Right forelimb (tissue), 1 donor: ENCODE results near the gene ST6GAL1.

Experiments
- DNase-seq: peaks from one replicate; pipeline ENCODE4 v3.0.0-alpha.2; 2018

ST6GAL1 gene

GRCh38 chr3:186917512-186918312, 12.6 kb upstream of the ST6GAL1 start:
- DNase-seq = no peak

- no peak for DNase-seq
Observed at GRCh38 chr3:186920301-186920700, 10.0 kb upstream of the ST6GAL1 start.

- DNase-seq = no peak
Observed at GRCh38 chr3:186920796-186921195, 9.5 kb upstream of the ST6GAL1 start.

DNA sequence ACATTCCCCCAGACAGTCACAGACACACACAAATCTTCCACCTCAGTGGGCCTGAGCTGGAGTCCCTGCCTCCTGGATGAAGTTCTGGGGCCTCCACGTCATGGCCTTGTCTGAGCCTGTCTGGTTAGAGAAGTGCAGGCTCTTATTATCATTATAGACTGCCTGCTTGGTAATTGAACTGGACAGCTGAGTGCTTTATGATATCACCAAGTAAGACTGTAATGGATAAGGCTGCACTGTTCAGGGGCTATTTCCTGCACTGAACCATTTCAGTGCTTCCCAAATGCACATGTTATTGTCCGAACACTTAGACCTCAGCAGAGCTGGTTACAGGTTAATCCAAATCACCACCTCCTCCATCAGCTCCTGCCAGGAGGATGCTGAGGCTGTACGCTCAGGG, 8.7 kb upstream of the ST6GAL1 start:
- DNase-seq = no peak

GRCh38 chr3:186922224-186922623, 8.1 kb upstream of the ST6GAL1 start:
- DNase-seq = no peak

- DNase-seq = no peak
Observed at GRCh38 chr3:186922790-186923189, 7.5 kb upstream of the ST6GAL1 start.

- DNase-seq = no peak
Observed at GRCh38 chr3:186923241-186923640, 7.1 kb upstream of the ST6GAL1 start.

DNA sequence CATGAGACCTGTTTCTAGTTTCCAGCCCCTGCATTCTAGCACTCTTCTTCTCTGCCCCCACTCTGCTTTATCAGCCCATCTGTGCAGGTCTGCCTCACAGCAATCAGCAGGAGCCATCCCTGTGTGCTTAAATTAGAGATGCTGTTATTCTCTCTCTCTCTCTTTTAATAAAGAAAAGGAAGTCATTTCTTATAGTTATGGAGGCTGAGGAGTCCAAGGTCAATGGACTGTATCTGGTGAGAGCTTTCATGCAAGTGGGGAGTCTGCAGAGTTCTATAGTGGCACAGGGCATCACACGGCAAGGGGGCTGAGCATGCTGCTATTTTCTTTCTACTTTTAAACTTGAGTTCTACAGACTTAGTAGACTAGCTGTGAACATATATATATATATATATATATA, 4.5 kb upstream of the ST6GAL1 start:
- no peak for DNase-seq

DNA sequence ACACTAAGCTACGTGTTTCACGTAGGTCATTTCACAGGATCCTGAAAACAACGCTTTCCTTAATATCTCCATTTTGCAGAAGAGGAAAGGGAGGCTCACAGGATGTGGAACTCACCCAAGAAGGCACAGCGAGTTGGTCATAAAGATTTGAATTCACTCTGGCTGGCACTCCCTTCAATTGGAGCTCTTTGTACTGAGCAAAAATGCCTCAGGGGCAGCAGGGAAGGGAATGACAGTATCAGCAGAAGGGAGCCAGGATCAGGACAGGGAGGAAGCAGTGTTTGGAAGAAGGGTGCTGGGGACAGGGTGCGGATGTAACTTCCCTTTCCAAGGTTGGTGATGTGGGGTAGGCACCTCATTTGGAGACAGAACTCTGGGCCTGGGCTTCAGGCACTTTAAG, 1.1 kb upstream of the ST6GAL1 start:
- DNase-seq = no peak

- DNase-seq = no peak
Observed at GRCh38 chr3:186929685-186930084, 641 bp upstream of the ST6GAL1 start.

DNA sequence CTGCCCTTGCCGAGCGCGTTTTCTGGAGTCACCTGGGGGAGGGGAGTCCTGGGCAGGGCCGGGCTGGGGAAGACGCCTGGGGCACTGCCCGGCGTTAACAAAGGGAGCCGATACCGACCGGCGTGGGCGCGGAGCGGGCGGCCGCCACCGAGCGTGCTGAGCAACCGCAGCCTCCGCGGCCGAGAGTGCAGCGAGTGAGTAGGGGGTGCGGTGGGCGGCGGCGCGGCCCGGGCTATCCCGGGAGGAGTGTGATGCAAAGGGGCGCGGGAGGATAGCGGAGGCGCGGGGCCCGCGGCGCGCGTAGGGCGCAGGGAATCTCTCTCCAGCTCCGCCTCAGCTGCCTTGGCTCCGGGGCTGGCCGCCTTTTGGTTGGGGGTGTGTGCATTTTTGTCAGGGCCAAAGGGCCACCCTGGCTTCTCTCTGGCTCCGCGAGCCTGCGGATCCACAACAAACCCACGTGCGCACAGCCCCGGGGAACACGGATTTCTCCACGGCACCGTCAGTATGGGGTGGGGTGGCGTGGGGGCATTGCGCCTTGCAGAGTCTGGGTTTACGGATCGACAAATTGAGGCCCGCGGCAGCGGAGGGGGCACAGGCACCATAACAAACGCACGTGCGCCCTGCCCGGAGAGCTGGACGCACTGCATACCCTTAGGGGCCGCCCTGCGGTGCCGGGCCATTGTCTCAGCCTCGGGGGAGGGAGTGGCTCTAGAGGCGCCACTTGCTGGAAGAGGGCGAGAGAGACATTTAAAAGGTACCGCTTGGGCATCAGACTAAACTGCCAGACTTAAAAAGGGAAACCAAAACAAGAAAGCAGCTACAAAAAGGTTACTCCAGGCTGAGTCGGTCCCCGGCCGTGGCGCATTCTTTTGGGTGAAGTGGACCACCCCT, 560 bp downstream of the ST6GAL1 start:
- peak; percentile 61 for DNase-seq

- DNase-seq = no peak
Observed at GRCh38 chr3:186931532-186932280, 1.4 kb downstream of the ST6GAL1 start.

GRCh38 chr3:186932281-186933181, 2.2 kb downstream of the ST6GAL1 start:
- DNase-seq = no peak

DNA sequence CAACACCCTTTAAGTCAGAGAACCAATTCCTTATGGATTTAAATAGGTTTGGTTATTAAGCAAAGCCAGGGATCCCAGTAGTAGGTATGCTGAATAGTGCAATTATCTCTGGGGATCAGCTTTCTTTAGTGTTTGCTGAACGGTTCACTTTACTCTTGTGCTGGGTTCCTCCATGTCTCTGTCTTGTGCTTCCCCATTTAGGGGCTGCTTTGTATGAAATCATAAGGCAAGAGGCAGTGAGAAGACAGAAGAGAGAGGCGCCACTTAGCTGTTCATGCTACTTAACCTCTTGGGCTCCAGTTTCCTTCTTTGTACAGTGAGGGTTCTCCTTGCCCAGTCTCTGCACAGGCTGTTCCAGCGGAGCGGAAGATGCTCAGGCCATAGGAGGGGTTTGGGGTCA, 3.5 kb downstream of the ST6GAL1 start:
- DNase-seq = no peak

GRCh38 chr3:186935133-186935532, 4.8 kb downstream of the ST6GAL1 start:
- no peak for DNase-seq

DNA sequence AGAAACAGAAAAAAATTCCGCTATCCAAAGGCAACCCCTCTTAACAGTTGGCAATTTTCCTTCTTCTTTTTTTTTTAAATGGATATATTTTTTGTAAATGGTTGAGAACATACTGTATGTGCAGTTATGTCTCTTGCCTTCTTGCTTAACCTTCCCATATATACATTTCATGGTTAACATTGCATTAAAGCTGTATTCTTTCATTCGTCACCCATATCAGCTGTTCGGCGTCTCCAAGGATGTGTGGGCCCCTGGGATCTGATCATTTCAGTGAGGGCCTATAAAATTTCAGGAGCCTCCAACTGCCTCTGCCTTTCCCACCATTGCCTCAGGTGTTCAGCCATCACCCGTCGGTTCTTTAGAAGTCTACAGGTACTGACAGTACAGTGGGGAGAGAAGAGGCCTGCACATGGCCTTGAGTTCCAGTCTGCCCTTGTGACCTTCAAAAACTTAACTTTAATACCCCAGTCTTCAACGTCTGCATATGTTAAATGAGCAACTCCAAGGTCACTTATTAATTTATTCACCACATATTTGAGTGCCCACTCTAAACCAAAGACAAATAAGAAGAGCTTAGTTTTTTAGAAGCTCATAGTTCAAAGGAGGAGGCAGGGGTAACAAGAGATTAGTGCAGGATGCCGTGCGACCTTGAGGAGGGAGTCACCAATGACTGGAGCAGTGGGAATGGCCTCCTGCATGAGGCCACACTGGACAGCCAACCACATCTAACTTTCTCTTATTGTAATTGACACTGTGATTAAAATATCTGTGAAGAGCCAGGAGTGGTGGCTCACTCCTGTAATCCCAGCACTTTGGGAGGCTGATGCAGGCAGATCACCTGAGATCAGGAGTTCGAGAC, 6.9 kb downstream of the ST6GAL1 start:
- DNase-seq = no peak

DNA sequence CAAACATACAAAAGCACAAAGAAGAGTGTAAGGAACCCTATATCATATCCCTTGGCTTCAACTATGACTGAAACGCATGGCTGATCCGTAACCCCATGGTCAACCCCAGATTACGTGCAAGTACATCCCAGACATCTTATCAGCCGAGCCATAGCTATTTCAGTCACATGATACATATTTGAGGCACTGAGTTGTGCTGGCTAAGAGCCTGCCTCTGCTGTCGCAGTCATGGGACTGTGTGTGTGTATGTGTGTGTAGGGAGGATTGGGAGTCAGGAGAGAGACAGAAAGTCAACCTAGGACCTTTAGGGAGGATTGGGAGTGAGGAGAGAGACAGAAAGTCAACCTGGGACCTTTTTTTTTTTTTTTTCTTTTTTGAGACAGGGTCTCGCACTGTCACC, 8.4 kb downstream of the ST6GAL1 start:
- no peak for DNase-seq

GRCh38 chr3:186939536-186939935, 9.2 kb downstream of the ST6GAL1 start:
- no peak for DNase-seq

- DNase-seq = no peak
Observed at GRCh38 chr3:186940967-186941366, 10.6 kb downstream of the ST6GAL1 start.

DNA sequence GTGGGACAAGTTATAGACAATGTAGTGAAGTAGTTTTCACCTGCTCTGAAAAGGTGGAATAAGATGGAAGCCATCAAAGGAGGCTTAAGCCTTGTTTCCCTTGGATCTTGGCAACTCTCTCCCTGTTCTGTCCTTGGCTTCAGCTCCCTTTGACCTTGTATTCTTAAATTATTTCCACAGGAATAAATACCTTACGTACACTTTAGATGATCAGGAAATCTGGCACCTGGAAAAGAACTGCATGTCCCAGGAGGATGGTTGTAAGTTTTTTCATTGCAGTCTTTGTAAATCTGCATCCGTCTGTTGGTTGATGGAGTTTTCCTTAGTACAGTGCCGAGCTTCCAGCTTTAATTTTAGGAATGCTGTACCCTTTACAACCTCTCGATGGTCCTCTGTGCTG, 11.8 kb downstream of the ST6GAL1 start:
- DNase-seq = no peak

GRCh38 chr3:186945255-186945823, 15.0 kb downstream of the ST6GAL1 start:
- DNase-seq = no peak
